K562 (cell line): ENCODE results near the gene PTPRU. TPM values are rescaled to one million over a fixed set of nuclear protein-coding genes. Genes with fewer than 3 reads are reported as not detected.

Experiments
- ATAC-seq: fragments of 200-7000 bp; cut with Tn5 transposase; 3 replicates; pipeline ENCODE4 v1.9.1; 2020; ENCODE audit warnings: moderate library complexity
- BruUV-seq: library from RNA; stranded (reverse); fragments of 400-500 nt; replicated peaks from 2 replicates; lab custom pipeline; 2021; lab: Mats Ljungman, UMichigan
- CTCF ChIA-PET: fragments of 300-600 bp; formaldehyde crosslinking; extraction: SDS; loops from one replicate; lab custom pipeline; 2021; ENCODE audit warnings: low intra/inter-chr PET ratio; lab: Yijun Ruan, JAX
- POLR2A ChIA-PET: fragments of 300-600, 350-650 bp; sonication (Branson Sonifier 250); formaldehyde crosslinking; extraction: SDS; loops from one replicate; lab custom pipeline; 2021; ENCODE audit warnings: antibody characterized with exemption, inconsistent platforms; lab: Yijun Ruan, JAX
- DNase-seq, 4 experiments: peaks; one replicate each; pipeline versions ENCODE4 v3.0.0 to v3.0.0-alpha.2; 2011 to 2018; ENCODE audit warnings: low spot score in 3 of 4, mixed read lengths in 3 of 4; ENCODE audit errors: extremely low read depth in 1 of 4
- FAIRE-seq: peaks from 2 replicates; lab custom pipeline; 2011; peaks lifted over from hg19 to GRCh38; lab: Jason Lieb, UNC
- H2AFZ ChIP-seq: 2 replicates; pipeline ENCODE4 v1.6.0; 2011; ENCODE audit warnings: low read depth, low read length, control low read depth, inconsistent platforms
- H3K27ac ChIP-seq: fragments of 200-600 bp; 3 replicates; pipeline ENCODE4 v1.8.0; 2011; ENCODE audit warnings: low read depth, mild to moderate bottlenecking, control low read depth, inconsistent platforms, low read length, moderate library complexity, mixed read lengths; ENCODE audit errors: extremely low read depth
- H3K27me3 ChIP-seq, 2 experiments: fragments of 300-600 bp in 1 of 2; 2 replicates in 1 of 2; 3 replicates in 1 of 2; pipeline versions ENCODE4 v1.6.0 to v1.8.0; 2011; ENCODE audit warnings: inconsistent platforms in 2 of 2, low read length in 2 of 2, mild to moderate bottlenecking in 1 of 2, mixed read lengths in 1 of 2, moderate library complexity in 1 of 2; ENCODE audit not compliant: control insufficient read depth in 2 of 2, insufficient read depth in 2 of 2
- H3K36me3 ChIP-seq: fragments of 300-600 bp; 3 replicates; pipeline ENCODE4 v1.8.0; 2011; ENCODE audit warnings: mild to moderate bottlenecking, low read length, inconsistent platforms; ENCODE audit not compliant: control insufficient read depth, insufficient read depth
- H3K4me1 ChIP-seq, 2 experiments: fragments of 200-600 bp in 1 of 2; replicated peaks in 1 of 2; 2 replicates in 1 of 2; 3 replicates in 1 of 2; pipeline versions ENCODE4 v1.5.1 to v1.8.0; 2011; ENCODE audit warnings: inconsistent platforms in 2 of 2, low read length in 2 of 2, mild to moderate bottlenecking in 1 of 2, mixed read lengths in 1 of 2, moderate library complexity in 1 of 2; ENCODE audit not compliant: control insufficient read depth in 2 of 2, insufficient read depth in 2 of 2
- H3K4me2 ChIP-seq: 2 replicates; pipeline ENCODE4 v1.6.1; 2011; ENCODE audit warnings: low read length, control low read depth, inconsistent platforms, mixed read lengths; ENCODE audit not compliant: insufficient read depth
- H3K4me3 ChIP-seq: fragments of 200-600 bp; sonication (generic), shearing (Covaris generic); 2 replicates; pipeline ENCODE4 v1.5.1; 2016; ENCODE audit warnings: control low read depth, inconsistent platforms
- H3K79me2 ChIP-seq: fragments of 200-600 bp; 3 replicates; pipeline ENCODE4 v1.8.0; 2011; ENCODE audit warnings: low read length, inconsistent platforms; ENCODE audit not compliant: control insufficient read depth, insufficient read depth
- H3K9ac ChIP-seq, 2 experiments: 2 replicates each; pipeline versions ENCODE4 v1.6.0 to v1.6.1; 2011; ENCODE audit warnings: low read depth in 2 of 2, low read length in 2 of 2, control low read depth in 1 of 2, inconsistent platforms in 1 of 2, mild to moderate bottlenecking in 1 of 2, mixed read lengths in 1 of 2; ENCODE audit not compliant: insufficient read depth in 1 of 2
- H3K9me1 ChIP-seq: one replicate; pipeline ENCODE4 v1.6.0; 2011; ENCODE audit warnings: inconsistent platforms, mild to moderate bottlenecking, low read length, moderate library complexity; ENCODE audit not compliant: control insufficient read depth, insufficient read depth
- H3K9me3 ChIP-seq: replicated peaks from 2 replicates; pipeline ENCODE4 v1.5.1; 2011; ENCODE audit warnings: low read depth, low read length, inconsistent platforms; ENCODE audit not compliant: control insufficient read depth, insufficient read depth
- H4K20me1 ChIP-seq: replicated peaks from 2 replicates; pipeline ENCODE4 v1.6.1; 2011; ENCODE audit warnings: low read length, inconsistent platforms, mixed read lengths; ENCODE audit not compliant: control insufficient read depth, insufficient read depth
- CHD7 ChIP-seq: fragments of 200-600 bp; sonication (generic); IDR thresholded peaks from one replicate; pipeline ENCODE4 v1.6.1; 2012; ENCODE audit warnings: mild to moderate bottlenecking, low read depth, low read length, inconsistent platforms
- UBTF ChIP-seq, 2 experiments: IDR thresholded peaks; 2 replicates each; pipeline ENCODE4 v1.6.1; 2012; ENCODE audit warnings: improper control_type of control experiment in 2 of 2, low read depth in 2 of 2, low read length in 2 of 2, borderline replicate concordance in 1 of 2
- VEZF1 ChIP-seq: fragments of 200-800 bp; sonication (Bioruptor generic); IDR thresholded peaks from 2 replicates; pipeline ENCODE4 v1.6.1; 2017; ENCODE audit warnings: missing genetic modification characterization, missing compliant biosample characterization
- ZBTB1 ChIP-seq: sonication (generic); formaldehyde crosslinking; IDR thresholded peaks from 2 replicates; pipeline ENCODE4 v1.8.1; 2023; ENCODE audit warnings: missing genetic modification reagents, low read depth, mild to moderate bottlenecking, borderline replicate concordance
- WGBS: fragments of 100-300 bp; shearing (Covaris generic); methylation state at CpG from one replicate; pipeline ENCODE4 v1.1.6; 2016; ENCODE audit warnings: low coverage, mixed read lengths; ENCODE audit not compliant: insufficient coverage; ENCODE audit errors: missing lambda C conversion rate; 5-methylcytosine and 5-hydroxymethylcytosine counted together
- in situ Hi-C: fragments of 300-500 bp; cut with MboI; formaldehyde crosslinking; loops from 4 replicates; pipeline ENCODE4 v1.15.0; 2018; ENCODE audit warnings: inconsistent platforms, mixed read lengths
- intact Hi-C: fragments of 100-400 bp; cut with micrococcal nuclease; formaldehyde crosslinking; loops from 2 replicates; pipeline ENCODE4 v1.14.2; 2022
- polyA plus RNA-seq, 8 experiments: library from polyadenylated mRNA; depleted of rRNA in 4 of 8; stranded (reverse) in 5 of 8; unstranded in 3 of 8; fragments of >200 nt; fragmentation: Nextera tagmentation in 2 of 8; fragmentation: Illumina TruSeq in 1 of 8; extraction: Ambion mirVana in 2 of 8; extraction: Trizol in 1 of 8; gene quantifications; 2 replicates each; pipeline versions ENCODE4 v1.2.1 to v1.2.3, GENCODE V29; 2011 to 2014; ENCODE audit warnings: inconsistent platforms in 1 of 8, missing spikeins in 1 of 8
- total RNA-seq, 7 experiments: library from RNA; depleted of rRNA in 6 of 7; stranded (reverse); fragments of >200 nt in 6 of 7; fragmentation: Illumina TruSeq in 2 of 7; extraction: Trizol in 2 of 7; gene quantifications; 2 replicates each; pipeline versions ENCODE4 v1.2.1 to v1.2.3, GENCODE V29; 2011 to 2021; ENCODE audit warnings: low replicate concordance in 1 of 7

Gene PTPRU
- total and polyA plus RNA-seq, 9 of the 15 experiments (the other 6 are each of a cell fraction or from before 2014, with no cell fraction given) = 0.01 to 2.9 (median 1.0) TPM

- BruUV-seq = no TSS peak
- 79% methylated on average over 1 of the region's 1 CpG for WGBS
- in situ Hi-C loops = loop anchor here (5.0 kb wide), 1 partner anchor 165 kb away; no protein-coding TSS in a partner anchor
- H3K27ac ChIP-seq = peak overlapping the region; percentile 78
- peaks cover 89% of the 10 kb centered on the region for H3K36me3 ChIP-seq
- DNase-seq (no peak), FAIRE-seq (no peak), ATAC-seq (no peak)
- POLR2A ChIA-PET = interaction anchor here (0.6 to 2.7 kb wide), 17 partner anchors 12 to 553 kb away, joined by 3 to 21 read pairs (median 4); partner anchors contain the start of genes RNU11 and SRSF4
- H3K9ac ChIP-seq = peak overlapping the region; percentile 49 to 55; a peak in 2 of 4 replicates
- no peak overlapping the region for H3K4me3 ChIP-seq
- no peaks in the 10 kb centered on the region for H3K27me3 ChIP-seq
- CTCF ChIA-PET = interaction anchor here (1.1 to 3.8 kb wide), 5 partner anchors 20 to 1506 kb away, joined by 3 to 35 read pairs (median 9); partner anchors contain the start of gene SRSF4
- H3K9me1 ChIP-seq = no peaks in the 10 kb centered on the region
- H3K4me1 ChIP-seq = peaks cover 21 to 22% of the 10 kb centered on the region in 2 experiments
- no peaks in the 10 kb centered on the region for H3K9me3 ChIP-seq
- intact Hi-C loops = loop anchor here (1.0 to 5.0 kb wide), 6 partner anchors 21 to 555 kb away; partner anchors contain the start of genes RNU11 and SRSF4
- H3K4me2 ChIP-seq = peak overlapping the region; percentile 57; the same call in 1 of the 2 replicates
- H4K20me1 ChIP-seq = no peaks in the 10 kb centered on the region
- H2AFZ ChIP-seq = no peak overlapping the region
- no peaks in the 10 kb centered on the region for H3K79me2 ChIP-seq
- TF ChIP-seq VEZF1 (CRISPR knock-in tag) (0 out of 2 replicates have a peak, but pooled peaks have one; percentile 1), CHD7 (no peak), UBTF (IDR thresholded peaks at IDR 0.05; ENCODE audit: borderline replicate concordance in 1 of 2, low read depth in 2 of 2, low read length in 2 of 2) (0 out of 4 replicates have a peak, but pooled peaks of 1 of the 2 experiments have one; percentile 29), ZBTB1 (CRISPR knock-in tag) (0 out of 2 replicates have a peak, but pooled peaks have one; percentile 2)
Observed at GRCh38 chr1:29202053-29202452, 34.3 kb upstream of the PTPRU start.
